ENCODE measurements around the gene FAXDC2. TPM values are rescaled to one million over a fixed set of nuclear protein-coding genes. Genes with fewer than 3 reads are reported as not detected.

Gene FAXDC2
- polyA plus RNA-seq, 6 donors from 2014 or later: 0.34 to 3.6 (median 1.3) TPM; not detected in 1

- Mint-ChIP-seq H3K36me3 (peaks cover 36 to 39% of the 10 kb centered on the region in 2 donors), H3K4me1 (peaks cover 0 to 6% (median 0%) of the 10 kb centered on the region in 3 donors), H3K9me3 (peaks cover 0 to 9% (median 4%) of the 10 kb centered on the region in 7 donors), H3K4me3 (peak overlapping the region in 1 of 8 donors; percentile 53), H3K27me3 (no peaks in the 10 kb centered on the region), H3K27ac (peak overlapping the region in 2 of 6 donors; percentile 40 to 61)
- DNase-seq (no peak), ATAC-seq (ENCODE audit: low read depth in 2 of 2) (no peak)
Observed at GRCh38 chr5:154873791-154874331, 23.5 kb upstream of the FAXDC2 start.

GRCh38 chr5:154871734-154872133 is 21.3 kb upstream of the FAXDC2 start:
- Mint-ChIP-seq H3K36me3 (peaks cover 31 to 33% of the 10 kb centered on the region in 2 donors), H3K4me1 (peaks cover 0 to 12% (median 6%) of the 10 kb centered on the region in 3 donors), H3K27me3 (no peaks in the 10 kb centered on the region), H3K27ac (no peak overlapping the region), H3K4me3 (no peak overlapping the region), H3K9me3 (no peaks in the 10 kb centered on the region)
- ATAC-seq (ENCODE audit: low read depth in 2 of 2) (no peak), DNase-seq (no peak)

GRCh38 chr5:154868702-154869101 is 18.3 kb upstream of the FAXDC2 start:
- H3K4me3 Mint-ChIP-seq: no peak overlapping the region

GRCh38 chr5:154866841-154867240 is 16.4 kb upstream of the FAXDC2 start:
- no peak overlapping the region for H3K4me3 Mint-ChIP-seq
- peak overlapping the region in 2 of 6 donors; percentile 44 to 53 for H3K27ac Mint-ChIP-seq
- ATAC-seq (ENCODE audit: low read depth in 2 of 2): no peak
- DNase-seq: no peak
- no peaks in the 10 kb centered on the region for H3K9me3 Mint-ChIP-seq
- no peaks in the 10 kb centered on the region for H3K27me3 Mint-ChIP-seq
- peaks cover 23 to 44% (median 42%) of the 10 kb centered on the region in 3 donors for H3K4me1 Mint-ChIP-seq
- H3K36me3 Mint-ChIP-seq: peaks cover 8 to 22% of the 10 kb centered on the region in 2 donors

More at GRCh38 chr5:154868702-154869101, 18.3 kb upstream of the FAXDC2 start:
- peaks cover 11 to 24% of the 10 kb centered on the region in 2 donors for H3K36me3 Mint-ChIP-seq
- peaks cover 9 to 27% (median 26%) of the 10 kb centered on the region in 3 donors for H3K4me1 Mint-ChIP-seq
- ATAC-seq (ENCODE audit: low read depth in 2 of 2) (no peak), DNase-seq (no peak)
- H3K27ac Mint-ChIP-seq: peak overlapping the region in 2 of 6 donors; percentile 53 to 59
- H3K9me3 Mint-ChIP-seq: no peaks in the 10 kb centered on the region
- no peaks in the 10 kb centered on the region for H3K27me3 Mint-ChIP-seq

- no peak overlapping the region for H3K4me3 Mint-ChIP-seq
- ATAC-seq (ENCODE audit: low read depth in 2 of 2): no peak
- peaks cover 29 to 56% (median 52%) of the 10 kb centered on the region in 3 donors for H3K4me1 Mint-ChIP-seq
- H3K9me3 Mint-ChIP-seq: no peaks in the 10 kb centered on the region
- H3K27ac Mint-ChIP-seq: peak overlapping the region in 2 of 6 donors; percentile 21 to 81
- H3K36me3 Mint-ChIP-seq: peaks cover 8 to 18% of the 10 kb centered on the region in 2 donors
- H3K27me3 Mint-ChIP-seq: no peaks in the 10 kb centered on the region
- DNase-seq: no peak
Observed at GRCh38 chr5:154865466-154866184, 15.2 kb upstream of the FAXDC2 start.

DNA sequence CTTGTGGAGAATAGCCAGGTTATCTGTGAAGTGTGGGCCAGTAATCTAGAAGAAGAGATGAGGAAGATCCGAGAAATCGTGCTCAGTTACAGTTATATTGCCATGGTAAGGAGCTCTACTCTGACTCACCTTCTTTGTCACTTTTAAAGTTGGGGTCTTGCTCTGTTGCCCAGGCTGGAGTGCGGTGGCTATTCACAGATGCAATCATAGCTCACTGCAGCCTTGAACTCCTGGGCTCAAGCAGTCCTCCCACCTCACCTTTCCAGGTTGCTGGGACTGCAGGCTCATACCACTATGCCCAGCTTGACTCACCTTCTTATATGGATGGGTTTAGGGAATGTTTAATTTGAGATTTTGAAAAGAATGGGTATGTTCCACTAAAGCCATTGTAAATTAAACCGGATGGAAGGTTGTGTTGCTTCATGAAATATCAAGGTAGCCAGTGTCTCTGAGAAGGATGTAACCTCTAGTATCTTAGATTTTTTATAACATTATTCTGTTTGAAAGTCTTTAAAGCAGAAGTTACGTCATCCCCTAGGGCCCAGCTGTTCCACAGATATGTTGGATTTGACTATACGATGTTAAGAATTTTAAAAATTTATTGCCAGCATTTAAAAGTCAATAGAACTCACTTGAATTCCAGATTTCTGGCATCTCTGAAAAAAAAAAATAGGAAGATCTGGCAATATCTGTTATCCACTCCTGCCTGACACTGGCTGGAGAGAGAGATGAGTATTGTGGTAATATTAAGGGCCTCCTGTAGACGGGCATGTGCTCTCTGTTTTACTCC is 13.1 kb upstream of the FAXDC2 start:
- H3K36me3 Mint-ChIP-seq: peaks cover 8 to 18% of the 10 kb centered on the region in 2 donors
- H3K9me3 Mint-ChIP-seq: no peaks in the 10 kb centered on the region
- no peaks in the 10 kb centered on the region for H3K27me3 Mint-ChIP-seq
- H3K27ac Mint-ChIP-seq: peak overlapping the region in 2 of 6 donors; percentile 37 to 97
- peaks cover 45 to 66% (median 63%) of the 10 kb centered on the region in 3 donors for H3K4me1 Mint-ChIP-seq
- peak overlapping the region in 3 of 8 donors; percentile 71 to 93 (median 72) for H3K4me3 Mint-ChIP-seq
- ATAC-seq (ENCODE audit: low read depth in 2 of 2): no peak
- no peak for DNase-seq

DNA sequence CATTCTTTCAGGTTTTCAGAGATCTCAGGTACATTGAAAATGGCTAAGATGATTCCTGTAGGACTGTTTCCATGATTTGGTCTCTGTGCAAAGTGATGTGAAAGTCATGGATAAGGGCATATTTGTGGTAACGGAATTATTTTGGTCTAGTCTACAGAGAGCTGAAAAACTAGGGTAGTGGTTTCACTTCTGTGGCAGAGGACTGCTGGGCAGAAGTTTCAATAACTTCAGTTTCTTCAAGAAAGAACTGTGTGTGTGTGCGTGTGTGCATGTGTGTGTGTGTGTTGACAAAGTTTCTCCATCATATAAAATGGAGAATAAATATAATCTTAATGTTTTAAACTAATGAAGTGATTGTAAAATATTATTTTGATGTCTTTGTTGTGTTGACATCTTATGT is 12.4 kb upstream of the FAXDC2 start:
- peaks cover 48 to 63% (median 63%) of the 10 kb centered on the region in 3 donors for H3K4me1 Mint-ChIP-seq
- H3K4me3 Mint-ChIP-seq: peak overlapping the region; percentile 4 to 93 (median 64)
- H3K27me3 Mint-ChIP-seq: no peaks in the 10 kb centered on the region
- DNase-seq (no peak), ATAC-seq (ENCODE audit: low read depth in 2 of 2) (no peak)
- H3K9me3 Mint-ChIP-seq: no peaks in the 10 kb centered on the region
- peak overlapping the region in 4 of 6 donors; percentile 39 to 97 (median 73) for H3K27ac Mint-ChIP-seq
- H3K36me3 Mint-ChIP-seq: peaks cover 8 to 18% of the 10 kb centered on the region in 2 donors

GRCh38 chr5:154861946-154862345 is 11.5 kb upstream of the FAXDC2 start:
- Mint-ChIP-seq H3K27ac (peak overlapping the region in 4 of 6 donors; percentile 87 to 97 (median 93)), H3K27me3 (no peaks in the 10 kb centered on the region), H3K36me3 (peaks cover 8 to 18% of the 10 kb centered on the region in 2 donors), H3K9me3 (no peaks in the 10 kb centered on the region), H3K4me1 (peaks cover 53 to 66% (median 65%) of the 10 kb centered on the region in 3 donors), H3K4me3 (peak overlapping the region; percentile 37 to 94 (median 66))
- ATAC-seq (ENCODE audit: low read depth in 2 of 2): no peak
- DNase-seq: no peak

DNA sequence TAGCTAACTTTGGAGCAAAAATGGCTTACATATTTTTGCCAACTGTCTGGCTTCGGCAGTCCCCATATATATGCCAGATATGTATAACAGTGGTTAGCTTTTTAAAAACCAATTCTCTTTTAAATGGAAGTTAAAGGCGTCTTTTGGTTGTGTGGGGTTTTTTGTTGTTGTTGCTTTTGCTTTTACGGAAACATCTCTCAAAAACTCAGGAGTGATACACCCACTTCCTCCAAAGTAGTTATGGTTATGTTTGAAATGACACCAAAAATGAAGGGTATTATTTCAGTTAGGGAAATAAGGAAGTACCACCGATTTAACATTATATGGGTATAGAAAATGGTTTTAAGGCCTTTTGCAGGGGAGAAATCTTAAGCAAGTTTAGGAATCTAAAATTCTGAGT is 10.4 kb upstream of the FAXDC2 start:
- Mint-ChIP-seq H3K36me3 (peaks cover 8 to 14% of the 10 kb centered on the region in 2 donors), H3K27me3 (no peaks in the 10 kb centered on the region), H3K9me3 (no peaks in the 10 kb centered on the region), H3K27ac (peak overlapping the region; percentile 29 to 99 (median 58)), H3K4me3 (peak overlapping the region; percentile 93 to 99 (median 98)), H3K4me1 (peaks cover 55 to 67% (median 66%) of the 10 kb centered on the region in 3 donors)
- ATAC-seq (ENCODE audit: low read depth in 2 of 2) (no peak), DNase-seq (peak; percentile 8)

DNA sequence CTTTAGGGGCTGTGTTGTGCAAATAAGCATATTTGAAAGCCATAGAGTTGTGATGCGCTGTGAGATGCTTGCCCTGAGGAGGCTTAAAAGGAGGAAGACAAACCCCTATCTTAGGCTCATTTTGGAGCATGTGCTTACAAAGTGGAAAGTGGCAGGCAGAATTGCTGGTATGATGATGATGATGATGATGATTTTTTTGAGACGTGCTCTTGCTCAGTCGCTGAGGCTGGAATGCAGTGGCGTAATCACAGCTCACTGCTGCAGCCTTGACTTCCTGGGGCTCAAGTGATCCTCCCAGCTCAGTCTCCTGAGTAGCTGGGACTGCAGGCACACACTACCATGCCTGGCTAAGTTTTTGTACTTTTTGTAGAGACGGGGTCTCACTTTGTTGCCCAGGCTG is 9.7 kb upstream of the FAXDC2 start:
- Mint-ChIP-seq H3K9me3 (no peaks in the 10 kb centered on the region), H3K27ac (peak overlapping the region; percentile 53 to 100 (median 99)), H3K4me1 (peaks cover 51 to 62% (median 61%) of the 10 kb centered on the region in 3 donors), H3K4me3 (peak overlapping the region; percentile 93 to 99 (median 98)), H3K27me3 (no peaks in the 10 kb centered on the region), H3K36me3 (peaks cover 7 to 8% of the 10 kb centered on the region in 2 donors)
- DNase-seq (no peak), ATAC-seq (ENCODE audit: low read depth in 2 of 2) (no peak)

GRCh38 chr5:154858972-154859871 is 8.8 kb upstream of the FAXDC2 start:
- H3K4me1 Mint-ChIP-seq: peaks cover 47 to 55% (median 55%) of the 10 kb centered on the region in 3 donors
- no peaks in the 10 kb centered on the region for H3K27me3 Mint-ChIP-seq
- H3K27ac Mint-ChIP-seq: peak overlapping the region; percentile 97 to 100 (median 99)
- peaks cover 6 to 8% of the 10 kb centered on the region in 2 donors for H3K36me3 Mint-ChIP-seq
- DNase-seq (peak; percentile 57), ATAC-seq (ENCODE audit: low read depth in 2 of 2) (peak; percentile 22 to 27)
- peak overlapping the region; percentile 93 to 99 (median 98) for H3K4me3 Mint-ChIP-seq
- no peaks in the 10 kb centered on the region for H3K9me3 Mint-ChIP-seq

GRCh38 chr5:154858297-154858971 is 8.0 kb upstream of the FAXDC2 start, which contains the start of gene CNOT8:
TSS of gene CNOT8 (plus strand) at chr5:154858627. CDS start at chr5:154863279, 4,652 bp downstream.
- H3K4me1 Mint-ChIP-seq: peaks cover 47 to 50% (median 48%) of the 10 kb centered on the region in 3 donors
- ATAC-seq (ENCODE audit: low read depth in 2 of 2): peak; percentile 68 to 72
- H3K4me3 Mint-ChIP-seq: peak within 1 kb of the TSS; percentile 93 to 99 (median 98)
- no peaks in the 10 kb centered on the region for H3K27me3 Mint-ChIP-seq
- peak; percentile 99 for DNase-seq
- no peaks in the 10 kb centered on the region for H3K9me3 Mint-ChIP-seq
- H3K27ac Mint-ChIP-seq: peak within 1 kb of the TSS; percentile 97 to 100 (median 99)
- H3K36me3 Mint-ChIP-seq: peaks cover 6 to 8% of the 10 kb centered on the region in 2 donors
